ENCODE data around the gene ANAPC13. TPM values are rescaled to one million over a fixed set of nuclear protein-coding genes. Genes with fewer than 3 reads are reported as not detected.

ANAPC13 gene
- 177 and 210 TPM in 2 replicates for total RNA-seq
- 77.7 TPM for polyA plus RNA-seq (2012)

- peak; percentile 100 for DNase-seq (ENCODE audit: low read depth)
Observed at GRCh38 chr3:134485718-134486576, at the start of gene ANAPC13, which contains the start of gene CEP63. Gene ANAPC13, minus strand, starts transcription at chr3:134485985. Its CDS starts 3,081 bp downstream, at chr3:134482904. Gene CEP63, plus strand, starts transcription at chr3:134486057. Its CDS starts 9,264 bp downstream, at chr3:134495321.

GRCh38 chr3:134535186-134535970 is 49.6 kb upstream of the ANAPC13 start:
- no peak for DNase-seq (ENCODE audit: low read depth)

- no peak for DNase-seq (ENCODE audit: low read depth)
Observed at GRCh38 chr3:134533493-134533892, 47.7 kb upstream of the ANAPC13 start.

GRCh38 chr3:134527538-134528186 is 41.9 kb upstream of the ANAPC13 start:
- no peak for DNase-seq (ENCODE audit: low read depth)

- DNase-seq (ENCODE audit: low read depth): no peak
Observed at GRCh38 chr3:134527037-134527436, 41.3 kb upstream of the ANAPC13 start.

- DNase-seq (ENCODE audit: low read depth): no peak
Observed at GRCh38 chr3:134526319-134526718, 40.5 kb upstream of the ANAPC13 start.

GRCh38 chr3:134525293-134525692 is 39.5 kb upstream of the ANAPC13 start:
- no peak for DNase-seq (ENCODE audit: low read depth)

GRCh38 chr3:134522541-134522940 is 36.8 kb upstream of the ANAPC13 start:
- no peak for DNase-seq (ENCODE audit: low read depth)

GRCh38 chr3:134517791-134518190 is 32.0 kb upstream of the ANAPC13 start:
- DNase-seq (ENCODE audit: low read depth): no peak

GRCh38 chr3:134516905-134517304 is 31.1 kb upstream of the ANAPC13 start:
- DNase-seq (ENCODE audit: low read depth): peak; percentile 50

- DNase-seq (ENCODE audit: low read depth): no peak
Observed at GRCh38 chr3:134511500-134511899, 25.7 kb upstream of the ANAPC13 start.

- DNase-seq (ENCODE audit: low read depth): no peak
Observed at GRCh38 chr3:134505485-134505884, 19.7 kb upstream of the ANAPC13 start.

GRCh38 chr3:134504132-134504531 is 18.3 kb upstream of the ANAPC13 start:
- DNase-seq (ENCODE audit: low read depth): no peak

- peak; percentile 19 for DNase-seq (ENCODE audit: low read depth)
Observed at GRCh38 chr3:134503266-134503665, 17.5 kb upstream of the ANAPC13 start.

GRCh38 chr3:134496471-134497071 is 10.8 kb upstream of the ANAPC13 start:
- DNase-seq (ENCODE audit: low read depth): peak; percentile 93

GRCh38 chr3:134495980-134496379 is 10.2 kb upstream of the ANAPC13 start:
- no peak for DNase-seq (ENCODE audit: low read depth)

- no peak for DNase-seq (ENCODE audit: low read depth)
Observed at GRCh38 chr3:134494495-134494894, 8.7 kb upstream of the ANAPC13 start.

GRCh38 chr3:134487406-134487805 is 1.6 kb upstream of the ANAPC13 start:
- DNase-seq (ENCODE audit: low read depth): no peak

- DNase-seq (ENCODE audit: low read depth): no peak
Observed at GRCh38 chr3:134486577-134487041, 824 bp upstream of the ANAPC13 start.

GRCh38 chr3:134485075-134485717 is 589 bp downstream of the ANAPC13 start:
- DNase-seq (ENCODE audit: low read depth): no peak
